HG02943 (cell line): ENCODE data around the gene CRTC2.

Source experiments
- ATAC-seq: cut with Tn5 transposase; IDR thresholded peaks from one replicate; pipeline ENCODE4 v1.9.1; 2021; ENCODE audit warnings: mild to moderate bottlenecking, low read depth, moderate library complexity; ENCODE audit not compliant: unreplicated experiment

Gene CRTC2

DNA sequence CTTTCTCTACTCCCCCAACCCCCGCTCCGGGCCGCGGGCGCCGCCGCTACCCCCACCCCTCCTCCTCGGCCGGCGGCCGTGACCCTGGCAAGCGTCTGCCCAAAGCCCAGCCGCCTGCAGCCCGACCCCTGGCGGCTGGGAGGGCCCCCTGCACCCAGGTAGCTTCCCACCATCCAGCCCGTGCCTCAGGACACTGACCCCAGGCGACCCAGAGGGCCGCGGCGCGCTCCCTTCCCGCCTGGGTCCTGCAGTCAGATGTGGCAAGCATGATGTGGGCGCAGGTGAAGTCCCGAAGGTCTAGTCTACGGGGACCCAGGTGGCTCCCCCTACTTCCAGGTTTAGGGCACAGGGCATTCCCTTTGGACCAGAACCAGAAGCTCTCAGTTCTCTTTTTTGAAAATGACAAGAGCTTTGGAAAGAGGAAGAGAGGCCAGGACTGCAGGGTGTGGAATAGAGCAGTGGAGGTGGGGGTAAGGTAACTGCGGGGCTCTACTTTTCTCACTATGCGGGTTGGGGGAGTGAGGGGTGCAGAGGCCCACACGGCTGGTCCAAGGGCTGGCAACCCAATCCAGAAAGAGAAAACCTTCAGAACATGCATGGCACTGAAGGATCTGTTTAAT is 11.7 kb downstream of the CRTC2 start, which contains the start of gene DENND4B:
DENND4B (minus strand) TSS at position 97 of the 620 bp plus-strand sequence. CDS start 2,344 bp downstream, outside the sequence.
- peak; percentile 63 for ATAC-seq

- ATAC-seq: peak; percentile 64
Observed at GRCh38 chr1:153945795-153946621, 12.4 kb downstream of the CRTC2 start.

GRCh38 chr1:153945131-153945794 is 13.1 kb downstream of the CRTC2 start:
- no peak for ATAC-seq

DNA sequence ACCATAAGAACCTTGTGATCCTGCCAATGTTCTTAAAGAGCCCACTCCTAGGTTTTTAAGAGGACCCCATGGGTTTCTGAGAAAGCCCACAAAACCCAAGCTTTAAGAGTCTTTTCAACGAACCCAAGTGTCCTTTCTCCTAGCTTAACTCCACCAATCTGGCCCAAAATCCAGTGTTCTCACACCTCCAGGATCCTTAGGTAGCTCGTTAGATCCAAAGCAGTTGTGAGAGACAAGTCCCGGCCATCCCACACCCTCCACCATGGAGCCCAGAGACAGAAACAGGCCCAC is 13.6 kb downstream of the CRTC2 start:
- no peak for ATAC-seq

GRCh38 chr1:153944005-153944826 is 14.2 kb downstream of the CRTC2 start:
- ATAC-seq: no peak

DNA sequence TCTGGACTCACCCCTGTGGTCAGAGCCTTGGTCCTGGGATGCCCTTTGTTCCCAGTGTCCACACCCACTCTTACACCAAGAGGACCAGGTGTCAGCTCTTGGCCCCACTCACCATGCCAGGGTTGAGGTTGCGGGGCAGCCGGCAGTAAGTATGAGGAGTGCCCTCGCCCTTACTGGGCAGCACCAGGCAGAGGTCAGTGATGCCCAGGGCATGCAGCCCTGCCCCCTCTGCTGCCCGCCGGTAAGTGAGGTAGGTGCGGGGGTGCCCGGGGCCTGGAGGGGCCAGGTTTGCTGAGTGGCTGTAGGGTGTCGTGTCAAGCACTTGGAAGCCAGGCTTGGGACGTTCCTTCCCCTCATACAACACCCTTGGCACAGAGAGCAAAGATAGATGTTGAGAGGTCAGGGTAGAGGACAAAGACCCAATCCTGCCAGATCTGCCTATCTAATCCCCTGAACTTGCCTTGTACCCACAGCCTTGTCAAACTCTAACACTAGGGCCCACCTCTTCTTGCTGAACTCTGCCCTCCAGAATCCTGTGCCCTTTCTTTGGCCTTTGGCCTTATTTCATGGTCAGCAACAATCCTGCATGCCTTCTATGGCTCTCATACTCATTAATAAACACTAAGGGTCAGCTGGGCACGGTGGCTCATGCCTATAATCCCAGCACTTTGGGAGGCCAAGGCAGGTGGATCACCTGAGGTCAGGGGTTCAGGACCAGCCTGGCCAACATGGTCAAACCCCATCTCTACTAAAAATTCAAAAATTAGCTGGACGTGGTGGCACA is 15.5 kb downstream of the CRTC2 start:
- no peak for ATAC-seq

GRCh38 chr1:153941826-153942725 is 16.3 kb downstream of the CRTC2 start:
- no peak for ATAC-seq

DNA sequence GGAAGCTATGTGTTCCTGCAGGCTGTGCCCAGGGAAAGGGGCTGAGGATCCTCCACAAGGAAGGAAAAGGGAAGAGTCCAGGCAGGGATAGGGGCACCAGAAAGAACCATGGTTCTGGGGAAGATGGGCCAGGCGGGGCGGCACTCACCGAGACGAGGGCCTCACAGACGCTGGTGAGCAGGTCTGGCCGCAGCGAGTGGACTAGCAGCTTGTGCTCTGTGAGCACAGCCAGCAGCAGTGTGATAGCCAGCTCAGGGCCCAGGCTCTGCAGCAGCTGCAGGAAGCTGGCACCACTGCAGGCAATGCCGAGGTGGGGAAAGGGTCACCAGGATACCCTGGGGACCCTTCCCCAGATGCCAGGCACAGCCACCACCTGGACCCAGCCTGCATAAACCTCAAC is 17.7 kb downstream of the CRTC2 start:
- no peak for ATAC-seq

DNA sequence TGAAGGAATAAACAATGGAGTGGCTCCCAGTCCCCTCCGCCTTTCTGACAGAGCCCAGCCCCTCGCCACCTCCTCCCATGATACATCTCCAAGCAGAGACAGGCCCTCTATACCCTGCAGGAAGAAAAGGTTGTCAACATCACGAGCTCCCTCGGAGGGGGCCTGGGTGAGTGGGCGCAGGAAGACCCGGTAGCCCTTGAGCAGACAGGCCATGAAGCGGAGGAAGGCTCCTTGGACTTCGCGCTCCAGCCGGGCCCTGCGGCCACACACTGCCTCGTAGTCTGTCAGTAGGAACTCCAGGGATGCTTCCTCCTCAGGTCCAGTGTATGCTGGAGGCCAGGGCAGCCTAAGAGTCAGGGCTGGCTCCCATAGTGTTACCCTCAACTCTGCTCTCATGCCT is 18.9 kb downstream of the CRTC2 start:
- ATAC-seq: no peak

DNA sequence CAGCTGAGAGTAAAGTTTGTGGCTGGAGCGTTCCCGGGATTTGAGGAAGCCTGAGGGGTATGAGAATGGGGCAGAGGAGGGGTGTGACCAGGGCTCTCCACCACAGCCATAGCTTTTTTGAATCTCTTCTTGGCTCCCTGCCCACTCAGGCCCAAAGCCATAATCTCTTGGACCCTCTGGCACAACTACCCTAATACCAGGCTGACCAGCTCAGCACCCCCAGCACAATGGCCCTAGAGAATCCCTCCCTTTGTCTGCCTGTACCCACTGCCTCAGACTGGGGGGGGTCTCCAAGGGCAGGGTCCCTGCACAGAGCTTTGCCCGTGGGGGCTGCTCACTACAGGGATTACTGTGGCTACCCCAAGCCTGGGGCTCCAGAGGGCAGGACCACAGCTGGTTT is 19.4 kb downstream of the CRTC2 start:
- ATAC-seq: no peak

DNA sequence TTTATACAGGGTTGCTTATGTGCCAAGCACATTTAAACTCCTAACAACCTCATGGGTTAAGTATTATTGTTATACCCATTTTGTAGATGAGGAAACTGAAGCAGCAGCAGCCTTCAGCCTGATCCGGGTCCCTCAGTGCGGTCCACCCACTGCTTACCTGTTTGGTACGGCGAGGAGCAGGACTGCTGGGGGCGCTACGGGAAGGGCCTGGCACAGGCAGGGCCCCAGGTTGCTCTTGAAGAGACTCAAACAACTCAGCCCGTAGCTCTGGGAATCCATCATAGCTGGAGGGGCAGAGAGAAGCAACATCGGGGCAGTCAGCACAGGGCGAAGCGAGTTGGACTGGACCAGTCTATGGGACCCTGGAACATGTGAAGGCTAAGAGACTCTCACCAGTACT is 21.1 kb downstream of the CRTC2 start:
- ATAC-seq: no peak

- no peak for ATAC-seq
Observed at GRCh38 chr1:153936011-153936802, 22.2 kb downstream of the CRTC2 start.

DNA sequence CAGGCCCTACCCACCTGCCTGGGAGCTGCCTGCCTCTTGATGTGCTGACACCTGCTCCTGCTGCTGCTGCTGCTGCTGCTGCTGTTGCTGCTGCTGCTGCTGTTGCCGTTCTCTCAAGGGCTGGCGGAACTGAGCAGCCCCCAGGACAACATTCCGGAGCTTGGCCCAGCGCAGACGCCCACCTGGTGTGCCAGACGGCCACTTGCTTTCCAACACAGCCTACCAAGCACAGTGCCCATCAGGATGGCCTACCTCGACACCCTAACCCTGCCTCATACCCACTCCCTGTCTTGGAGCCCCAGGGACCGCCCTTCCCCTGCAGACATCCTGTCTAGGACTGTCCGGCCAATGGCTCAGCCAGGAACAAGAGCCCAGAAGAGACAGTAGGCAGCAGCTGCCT is 23.7 kb downstream of the CRTC2 start:
- no peak for ATAC-seq

DNA sequence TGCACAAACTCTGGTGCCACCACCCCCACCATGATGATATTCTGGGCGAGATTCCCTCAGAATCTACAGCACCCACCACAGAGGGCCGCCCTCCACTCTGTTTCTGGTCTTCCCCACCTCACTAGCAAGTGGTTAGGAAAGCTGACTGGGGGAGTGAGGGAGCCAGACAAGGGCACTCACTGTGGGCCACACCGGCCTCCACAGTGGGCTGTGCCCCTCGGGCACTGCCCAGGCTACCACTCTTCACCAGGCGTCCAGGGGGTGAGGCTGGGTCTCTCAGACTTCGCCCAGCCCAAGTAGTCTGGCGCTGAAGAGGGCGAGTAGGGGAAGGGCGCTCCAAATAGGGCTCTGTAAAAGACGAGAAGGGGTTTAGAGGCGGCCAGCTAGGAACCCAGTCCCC is 24.5 kb downstream of the CRTC2 start:
- no peak for ATAC-seq

DNA sequence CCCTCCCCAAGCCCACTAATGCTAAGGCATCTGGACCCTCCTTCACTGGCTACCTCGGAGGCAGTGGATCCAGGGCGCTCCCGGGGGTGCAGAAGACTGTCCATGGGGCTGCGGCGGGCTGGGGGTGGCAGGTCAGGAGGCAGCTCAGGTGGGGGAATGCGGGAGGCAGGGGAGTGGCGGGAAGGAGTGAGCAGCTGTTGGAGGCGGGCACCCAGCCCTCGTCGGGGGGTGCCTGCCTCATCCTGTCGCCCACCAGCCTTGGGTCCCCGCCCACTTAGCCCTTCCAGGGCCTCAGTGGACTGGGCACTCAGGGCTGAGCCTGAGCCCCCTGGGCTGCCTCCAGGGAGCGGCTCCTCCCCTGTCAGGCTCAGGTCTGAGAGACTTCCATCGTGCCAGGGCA is 25.0 kb downstream of the CRTC2 start:
- ATAC-seq: no peak

- ATAC-seq: no peak
Observed at GRCh38 chr1:153932156-153933131, 26.0 kb downstream of the CRTC2 start.
